GM20000 (cell line): Measurements from ENCODE around the gene BCORL1.

Experiments
- DNase-seq: peaks from one replicate; pipeline ENCODE4 v3.0.0; 2012; ENCODE audit warnings: low spot score
- CTCF ChIP-seq: IDR thresholded peaks from 2 replicates; pipeline ENCODE4 v1.5.1; 2012; ENCODE audit warnings: mild to moderate bottlenecking, control low read depth; ENCODE audit errors: extremely low read depth, missing control alignments

Gene BCORL1

DNA sequence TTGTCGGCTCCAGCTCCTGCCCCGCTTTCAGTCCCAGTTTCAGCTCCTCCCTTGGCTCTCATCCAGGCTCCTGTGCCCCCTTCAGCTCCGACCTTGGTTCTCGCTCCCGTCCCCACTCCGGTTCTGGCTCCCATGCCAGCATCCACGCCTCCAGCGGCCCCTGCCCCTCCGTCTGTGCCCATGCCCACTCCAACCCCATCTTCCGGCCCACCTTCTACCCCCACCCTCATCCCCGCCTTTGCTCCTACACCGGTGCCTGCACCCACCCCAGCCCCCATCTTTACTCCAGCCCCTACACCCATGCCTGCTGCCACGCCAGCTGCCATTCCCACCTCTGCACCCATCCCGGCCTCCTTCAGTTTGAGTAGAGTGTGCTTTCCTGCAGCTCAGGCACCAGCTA is 31.2 kb downstream of the BCORL1 start:
- DNase-seq = no peak
- no peak for TF ChIP-seq CTCF

DNA sequence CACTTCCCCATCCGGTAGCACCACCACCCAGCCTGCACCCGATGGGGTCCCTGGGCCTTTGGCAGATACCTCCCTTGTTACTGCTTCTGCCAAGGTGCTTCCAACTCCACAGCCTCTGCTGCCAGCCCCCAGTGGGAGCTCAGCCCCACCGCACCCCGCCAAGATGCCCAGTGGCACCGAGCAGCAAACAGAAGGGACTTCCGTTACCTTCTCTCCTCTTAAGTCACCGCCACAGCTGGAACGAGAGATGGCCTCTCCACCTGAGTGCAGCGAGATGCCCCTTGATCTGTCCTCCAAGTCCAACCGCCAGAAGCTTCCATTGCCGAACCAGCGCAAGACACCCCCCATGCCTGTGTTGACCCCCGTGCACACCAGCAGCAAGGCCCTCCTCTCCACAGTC is 31.9 kb downstream of the BCORL1 start:
- DNase-seq = no peak
- TF ChIP-seq CTCF = no peak

DNA sequence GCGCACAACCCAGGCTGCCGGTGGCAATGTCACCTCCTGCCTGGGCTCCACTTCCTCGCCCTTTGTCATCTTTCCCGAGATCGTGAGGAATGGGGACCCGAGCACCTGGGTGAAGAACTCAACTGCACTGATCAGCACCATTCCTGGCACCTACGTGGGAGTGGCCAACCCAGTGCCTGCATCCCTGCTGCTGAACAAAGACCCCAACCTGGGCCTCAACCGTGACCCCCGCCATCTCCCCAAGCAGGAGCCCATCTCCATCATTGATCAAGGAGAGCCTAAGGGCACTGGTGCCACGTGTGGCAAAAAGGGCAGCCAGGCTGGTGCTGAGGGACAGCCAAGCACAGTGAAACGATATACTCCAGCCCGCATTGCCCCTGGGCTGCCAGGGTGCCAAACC is 32.3 kb downstream of the BCORL1 start:
- no peak for DNase-seq
- TF ChIP-seq CTCF = no peak

DNA sequence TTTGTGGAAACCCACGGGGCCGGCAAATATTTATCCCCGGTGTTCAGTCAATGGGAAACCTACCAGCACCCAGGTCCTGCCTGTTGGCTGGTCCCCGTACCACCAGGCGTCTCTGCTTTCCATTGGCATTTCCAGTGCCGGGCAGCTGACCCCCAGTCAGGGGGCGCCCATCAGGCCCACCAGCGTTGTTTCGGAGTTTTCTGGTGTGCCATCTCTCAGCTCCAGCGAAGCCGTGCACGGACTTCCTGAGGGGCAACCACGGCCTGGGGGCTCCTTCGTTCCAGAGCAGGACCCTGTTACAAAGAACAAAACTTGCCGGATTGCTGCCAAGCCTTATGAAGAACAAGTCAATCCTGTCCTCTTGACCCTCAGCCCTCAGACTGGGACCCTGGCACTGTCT is 32.7 kb downstream of the BCORL1 start:
- DNase-seq = no peak
- no peak for TF ChIP-seq CTCF

DNA sequence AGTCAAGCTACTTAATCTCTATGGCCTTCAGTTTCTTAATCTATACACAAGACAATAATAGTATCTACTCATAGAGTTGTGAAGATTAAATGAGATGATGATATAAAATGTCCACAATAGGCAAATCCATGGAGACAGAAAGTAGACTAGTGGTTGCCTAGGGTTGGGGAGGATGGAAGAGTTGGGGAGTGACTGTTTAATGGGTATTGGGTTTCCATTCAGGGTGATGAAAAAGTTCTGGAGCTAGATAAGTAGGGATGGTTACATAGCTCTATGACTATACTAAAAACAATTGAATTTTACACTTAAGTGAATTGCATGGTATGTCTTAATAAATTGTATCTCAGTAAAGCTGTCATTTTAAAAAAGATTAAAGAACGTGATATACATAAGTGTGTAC is 35.7 kb downstream of the BCORL1 start:
- no peak for DNase-seq
- no peak for TF ChIP-seq CTCF

- no peak for DNase-seq
- no peak for TF ChIP-seq CTCF
Measured at GRCh38 chrX:130020661-130021324, 38.4 kb downstream of the BCORL1 start.

DNA sequence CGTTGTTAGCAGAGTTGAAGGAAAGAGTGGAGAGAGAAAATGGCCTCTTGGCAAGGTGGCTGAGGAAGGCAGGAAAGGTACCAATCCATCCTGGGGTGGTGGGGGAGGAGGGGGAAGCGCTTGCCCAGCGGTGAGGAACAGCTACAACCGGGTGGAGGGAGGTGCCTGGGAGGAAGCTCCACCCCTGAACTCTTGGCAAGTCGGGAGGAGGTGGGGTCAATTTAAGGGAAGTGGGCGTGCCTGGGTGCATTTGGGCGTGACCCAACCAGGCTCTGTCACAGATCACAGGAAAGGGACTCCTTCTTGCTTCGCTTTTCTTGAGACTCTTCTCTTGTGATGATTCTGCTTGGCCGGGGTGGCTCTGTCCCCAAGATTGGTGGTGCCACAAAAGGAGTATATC is 41.7 kb downstream of the BCORL1 start:
- no peak for TF ChIP-seq CTCF
- peak; percentile 87 for DNase-seq
